HG02973 (cell line): ENCODE measurements around the gene LRCOL1.

ENCODE experiments used
- ATAC-seq: cut with Tn5 transposase; IDR thresholded peaks from one replicate; pipeline ENCODE4 v1.9.1; 2021; ENCODE audit warnings: moderate library complexity; ENCODE audit not compliant: unreplicated experiment

Gene LRCOL1

GRCh38 chr12:132637811-132638210 lies 27.4 kb upstream of the LRCOL1 start:
- no peak for ATAC-seq

GRCh38 chr12:132635076-132635955 lies 24.9 kb upstream of the LRCOL1 start:
- ATAC-seq: no peak

GRCh38 chr12:132634411-132634990 lies 24.1 kb upstream of the LRCOL1 start:
- ATAC-seq: no peak

GRCh38 chr12:132633901-132634300 lies 23.5 kb upstream of the LRCOL1 start:
- no peak for ATAC-seq

- ATAC-seq: no peak
These were observed 23.0 kb upstream of the LRCOL1 start for GRCh38 chr12:132633398-132633797.

GRCh38 chr12:132632521-132633228 lies 22.3 kb upstream of the LRCOL1 start:
- ATAC-seq: no peak

GRCh38 chr12:132631666-132632065 lies 21.3 kb upstream of the LRCOL1 start:
- ATAC-seq: no peak

- ATAC-seq: no peak
These were observed 20.3 kb upstream of the LRCOL1 start for GRCh38 chr12:132630672-132631071.

- ATAC-seq: no peak
These were observed 18.9 kb upstream of the LRCOL1 start for GRCh38 chr12:132629330-132629729.

- no peak for ATAC-seq
These were observed 15.5 kb upstream of the LRCOL1 start for GRCh38 chr12:132625731-132626430.

- ATAC-seq: no peak
These were observed 14.7 kb upstream of the LRCOL1 start for GRCh38 chr12:132624910-132625630.

GRCh38 chr12:132624186-132624855 lies 13.9 kb upstream of the LRCOL1 start:
- no peak for ATAC-seq

- ATAC-seq: no peak
These were observed 12.9 kb upstream of the LRCOL1 start for GRCh38 chr12:132623072-132623869.

- ATAC-seq: no peak
These were observed 12.2 kb upstream of the LRCOL1 start for GRCh38 chr12:132622437-132623071.

- no peak for ATAC-seq
These were observed 11.5 kb upstream of the LRCOL1 start for GRCh38 chr12:132621657-132622435.

- ATAC-seq: no peak
These were observed 10.7 kb upstream of the LRCOL1 start for GRCh38 chr12:132620899-132621656.
